NCI-H526 (cell line): ENCODE data around the gene LRRK1.
"Not testable (repeated sequence)": the region's sequence is repeated elsewhere in the genome, so short reads cannot be mapped to it uniquely, and the experiment has no call there.

Source experiments
- DNase-seq, 2 experiments: peaks; one replicate each; lab custom pipeline; 2025; lab: John Stamatoyannopoulos, UW

The LRRK1 gene

GRCh38 chr15:101092156-101092866, 173.2 kb downstream of the LRRK1 start:
- DNase-seq, result no peak

GRCh38 chr15:101092867-101093202, 173.7 kb downstream of the LRRK1 start:
- no peak for DNase-seq

- no peak for DNase-seq
Observed at GRCh38 chr15:101093958-101094357, 174.8 kb downstream of the LRRK1 start.

GRCh38 chr15:101095796-101096406, 176.7 kb downstream of the LRRK1 start:
- DNase-seq, result not testable (repeated sequence)

GRCh38 chr15:101097111-101097510, 178.0 kb downstream of the LRRK1 start:
- DNase-seq, result no peak

- no peak for DNase-seq
Observed at GRCh38 chr15:101099183-101099582, 180.0 kb downstream of the LRRK1 start.

- DNase-seq, result no peak
Observed at GRCh38 chr15:101100118-101100517, 181.0 kb downstream of the LRRK1 start.

GRCh38 chr15:101100593-101101442, 181.7 kb downstream of the LRRK1 start:
- no peak for DNase-seq

GRCh38 chr15:101101676-101102075, 182.5 kb downstream of the LRRK1 start:
- no peak for DNase-seq

- DNase-seq, result no peak
Observed at GRCh38 chr15:101102746-101103145, 183.6 kb downstream of the LRRK1 start.

GRCh38 chr15:101103598-101103997, 184.4 kb downstream of the LRRK1 start:
- DNase-seq, result no peak

GRCh38 chr15:101104141-101104540, 185.0 kb downstream of the LRRK1 start:
- DNase-seq, result no peak

GRCh38 chr15:101105059-101105891, 186.1 kb downstream of the LRRK1 start:
- no peak for DNase-seq

GRCh38 chr15:101107101-101107500, 187.9 kb downstream of the LRRK1 start:
- DNase-seq, result no peak

- DNase-seq, result no peak
Observed at GRCh38 chr15:101107625-101108460, 188.7 kb downstream of the LRRK1 start.

- DNase-seq, result no peak
Observed at GRCh38 chr15:101108461-101108775, 189.3 kb downstream of the LRRK1 start.

- DNase-seq, result no peak
Observed at GRCh38 chr15:101108791-101109190, 189.6 kb downstream of the LRRK1 start.

- no peak for DNase-seq
Observed at GRCh38 chr15:101110681-101111569, 191.8 kb downstream of the LRRK1 start.

- no peak for DNase-seq
Observed at GRCh38 chr15:101111570-101112262, 192.6 kb downstream of the LRRK1 start.
